HG02571 (cell line): ENCODE measurements around the gene GRIA3.
"Not testable (repeated sequence)": the region's sequence is repeated elsewhere in the genome, so short reads cannot be mapped to it uniquely, and the experiment has no call there.

Source experiments
- ATAC-seq: cut with Tn5 transposase; IDR thresholded peaks from one replicate; pipeline ENCODE4 v1.9.1; 2021; ENCODE audit warnings: mild to moderate bottlenecking, moderate library complexity; ENCODE audit not compliant: unreplicated experiment

The GRIA3 gene

GRCh38 chrX:123267220-123267619, 83.1 kb downstream of the GRIA3 start:
- ATAC-seq: no peak

GRCh38 chrX:123271902-123272301, 87.8 kb downstream of the GRIA3 start:
- no peak for ATAC-seq

DNA sequence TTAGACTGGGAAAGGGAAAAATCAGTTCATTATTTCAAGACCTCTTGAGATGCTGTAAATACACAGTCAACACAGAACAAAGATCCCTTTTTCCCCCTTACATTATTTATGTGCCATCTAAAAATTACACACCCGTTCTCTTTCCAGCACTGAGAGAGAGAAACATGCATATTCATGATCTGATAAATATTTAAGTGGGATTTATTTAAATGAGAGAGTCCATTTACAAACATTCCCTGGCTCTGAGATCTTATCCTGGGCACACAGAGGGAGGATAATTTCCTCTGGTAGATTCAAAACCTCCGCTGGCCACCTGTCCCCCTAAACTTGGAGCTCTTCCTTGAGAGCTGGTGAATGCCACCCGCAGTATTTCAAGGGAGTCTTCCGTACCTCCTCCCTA, 88.6 kb downstream of the GRIA3 start:
- ATAC-seq: no peak

DNA sequence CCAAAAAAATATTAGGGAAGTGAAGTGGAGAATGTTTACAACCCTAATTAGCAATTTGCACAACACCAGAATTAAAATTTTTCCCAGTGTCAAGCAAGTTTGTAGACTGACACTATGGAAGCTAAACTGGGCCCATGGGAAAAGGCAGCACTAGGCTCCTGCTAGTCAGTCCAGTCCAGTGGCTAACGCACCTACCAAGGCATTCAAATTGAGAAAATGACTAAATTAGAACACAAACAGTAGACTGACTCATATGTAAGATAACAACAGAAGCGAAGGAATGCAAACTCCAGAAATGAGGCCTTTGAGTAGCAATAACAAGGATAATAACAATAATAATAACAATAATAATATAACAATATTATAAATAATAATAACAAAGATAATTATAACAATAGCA, 90.7 kb downstream of the GRIA3 start:
- ATAC-seq: no peak

DNA sequence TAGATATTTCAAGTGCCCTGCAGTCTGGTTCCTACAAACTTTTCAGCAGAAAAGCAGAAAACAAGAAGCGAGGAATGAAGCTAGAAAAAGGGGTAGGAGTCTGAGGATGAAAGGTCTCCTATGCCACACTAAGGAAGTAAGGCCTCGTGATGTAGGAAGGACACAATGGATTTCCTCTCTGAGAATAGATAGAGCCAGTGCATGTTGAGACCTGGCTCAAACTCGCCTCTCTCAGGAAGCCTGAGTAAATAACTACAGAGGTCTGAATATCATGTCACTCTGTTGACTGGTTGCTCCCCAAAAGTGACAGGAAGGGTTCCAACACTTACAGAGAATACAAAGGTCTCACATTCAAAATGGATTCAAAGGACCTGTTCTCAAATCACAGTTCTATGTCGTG, 93.3 kb downstream of the GRIA3 start:
- no peak for ATAC-seq

DNA sequence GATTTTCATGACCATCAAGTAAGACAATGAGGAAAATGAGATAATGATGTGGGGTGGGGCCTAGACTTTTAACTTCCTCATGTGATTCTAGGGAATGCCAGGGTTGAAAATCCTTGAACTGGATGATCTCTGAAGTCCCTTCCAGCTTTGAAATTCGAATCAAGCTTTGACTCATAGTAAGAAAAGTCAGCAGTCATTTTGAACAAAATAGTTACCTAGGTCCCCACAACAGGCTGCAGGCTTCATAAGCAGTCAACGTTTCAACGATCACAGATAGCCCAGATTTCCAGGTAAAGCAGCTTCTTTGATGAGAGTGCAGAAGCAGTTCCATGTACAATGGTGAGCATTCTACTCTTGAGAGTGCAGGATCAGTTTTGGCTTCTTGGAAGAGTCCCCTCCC, 93.7 kb downstream of the GRIA3 start:
- ATAC-seq: no peak

- ATAC-seq: no peak
Measured at GRCh38 chrX:123282241-123282640, 98.2 kb downstream of the GRIA3 start.

DNA sequence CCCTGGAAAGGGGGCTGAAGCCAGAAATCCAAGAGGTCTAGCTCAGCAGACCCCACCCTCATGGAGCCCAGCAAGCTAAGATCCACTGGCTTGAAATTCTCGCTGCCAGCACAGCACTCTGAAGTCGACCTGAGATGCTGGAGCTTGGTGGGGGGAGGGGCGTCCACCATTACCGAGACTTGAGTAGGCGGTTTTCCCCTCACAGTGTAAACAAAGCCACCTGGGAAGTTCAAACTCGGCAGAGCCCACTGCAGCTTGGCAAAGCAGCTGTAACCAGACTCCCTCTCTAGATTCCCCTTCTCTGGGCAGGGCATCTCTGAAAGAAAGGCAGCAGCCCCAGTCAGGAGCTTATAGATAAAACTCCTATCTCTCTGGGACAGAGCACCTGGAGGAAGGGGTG, 99.3 kb downstream of the GRIA3 start:
- not testable (repeated sequence) for ATAC-seq

GRCh38 chrX:123291623-123292022, 107.5 kb downstream of the GRIA3 start:
- ATAC-seq: no peak

GRCh38 chrX:123298026-123298425, 113.9 kb downstream of the GRIA3 start:
- no peak for ATAC-seq

- ATAC-seq: no peak
Measured at GRCh38 chrX:123303429-123303828, 119.4 kb downstream of the GRIA3 start.

DNA sequence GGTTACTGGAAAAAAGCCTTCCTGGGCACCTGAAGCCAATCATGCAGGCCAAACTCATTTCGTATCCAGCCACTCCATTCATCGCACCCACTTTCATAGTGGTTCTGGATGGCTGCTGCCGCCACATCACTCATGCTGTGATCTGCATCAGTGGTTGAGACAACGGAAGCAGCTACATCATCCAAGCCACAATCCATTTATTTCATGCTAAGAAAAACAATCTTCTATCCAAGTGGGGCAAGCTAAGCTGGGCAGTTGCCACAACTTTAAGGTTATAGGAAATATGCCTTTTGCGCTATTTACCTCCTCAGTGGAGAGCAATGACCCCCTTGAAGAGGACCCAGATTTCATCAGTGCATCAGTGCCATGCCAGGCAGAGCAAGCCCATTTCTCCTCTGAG, 124.6 kb downstream of the GRIA3 start:
- no peak for ATAC-seq

GRCh38 chrX:123310112-123310511, 126.0 kb downstream of the GRIA3 start:
- no peak for ATAC-seq

- no peak for ATAC-seq
Measured at GRCh38 chrX:123311486-123311885, 127.4 kb downstream of the GRIA3 start.

GRCh38 chrX:123313486-123313885, 129.4 kb downstream of the GRIA3 start:
- no peak for ATAC-seq

- no peak for ATAC-seq
Measured at GRCh38 chrX:123320622-123321021, 136.5 kb downstream of the GRIA3 start.

DNA sequence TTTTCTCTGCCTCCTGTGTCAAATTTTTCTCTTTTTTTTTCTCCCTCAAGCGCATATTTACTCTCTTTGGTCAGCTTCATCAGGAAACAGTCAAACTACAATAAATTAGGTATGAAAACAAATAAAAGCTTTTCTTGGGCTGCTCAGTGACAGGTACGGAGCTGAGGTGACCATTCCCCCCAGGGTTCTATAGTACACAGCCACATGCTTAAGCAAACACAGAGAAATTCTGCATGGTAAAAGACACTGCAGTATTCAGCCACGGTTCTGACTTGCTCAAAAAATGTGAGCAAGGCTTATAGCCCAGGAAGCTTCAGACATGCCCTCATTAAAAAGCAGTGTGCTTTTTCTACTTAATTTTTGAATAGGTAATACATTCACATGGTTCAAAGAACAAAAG, 138.5 kb downstream of the GRIA3 start:
- no peak for ATAC-seq

DNA sequence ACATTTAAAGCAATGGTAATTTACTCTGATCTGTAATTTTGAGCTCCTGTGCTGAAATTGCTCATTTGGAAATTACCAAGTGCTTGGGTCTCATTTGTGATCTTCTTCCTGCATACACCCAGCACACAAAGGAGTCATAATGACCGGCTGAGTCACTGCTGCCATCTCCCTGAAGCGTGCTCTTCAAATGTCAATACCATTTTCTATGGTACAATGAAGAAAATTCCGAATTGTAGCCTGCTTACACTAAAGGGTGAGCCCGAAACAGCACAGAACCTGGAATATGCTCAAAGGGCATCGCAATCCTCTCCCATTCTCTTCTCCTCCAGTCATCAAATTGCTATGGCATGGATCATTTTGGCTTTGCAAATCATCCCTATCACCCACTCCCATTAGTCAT, 140.5 kb downstream of the GRIA3 start:
- ATAC-seq: peak; percentile 69

DNA sequence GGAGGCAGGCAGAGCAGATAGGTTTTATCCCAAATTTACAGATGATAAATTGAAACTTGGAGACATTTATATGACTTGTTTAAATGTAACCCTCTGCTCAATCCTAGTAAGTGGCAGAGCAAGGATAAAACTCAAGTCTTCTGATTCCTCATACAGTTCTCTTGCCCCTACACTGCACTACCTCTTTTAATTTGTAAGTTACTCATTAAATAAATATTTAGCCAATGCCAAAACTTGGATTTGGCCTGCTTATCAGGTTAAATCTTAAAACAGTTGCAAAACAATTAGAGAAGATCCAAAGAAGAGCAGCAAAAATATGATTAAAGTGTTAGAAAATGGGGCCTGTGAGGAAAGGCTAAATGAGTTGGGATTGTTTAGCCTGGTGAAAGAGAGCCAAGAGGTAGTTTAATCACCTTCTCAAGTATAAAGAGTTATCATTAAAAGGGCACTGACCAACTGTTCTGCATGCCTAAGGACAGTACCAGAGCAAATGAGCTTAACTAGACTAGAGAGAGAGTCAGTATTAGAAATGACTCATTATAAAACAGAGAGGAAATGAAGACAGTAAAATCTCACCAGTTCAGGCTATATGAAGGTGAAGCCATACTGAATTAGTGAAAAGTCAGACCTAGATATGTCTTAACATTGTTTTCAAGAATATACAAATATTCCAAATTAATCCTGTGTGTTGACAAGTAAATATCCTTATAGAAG, 146.3 kb downstream of the GRIA3 start:
- ATAC-seq: peak; percentile 86

DNA sequence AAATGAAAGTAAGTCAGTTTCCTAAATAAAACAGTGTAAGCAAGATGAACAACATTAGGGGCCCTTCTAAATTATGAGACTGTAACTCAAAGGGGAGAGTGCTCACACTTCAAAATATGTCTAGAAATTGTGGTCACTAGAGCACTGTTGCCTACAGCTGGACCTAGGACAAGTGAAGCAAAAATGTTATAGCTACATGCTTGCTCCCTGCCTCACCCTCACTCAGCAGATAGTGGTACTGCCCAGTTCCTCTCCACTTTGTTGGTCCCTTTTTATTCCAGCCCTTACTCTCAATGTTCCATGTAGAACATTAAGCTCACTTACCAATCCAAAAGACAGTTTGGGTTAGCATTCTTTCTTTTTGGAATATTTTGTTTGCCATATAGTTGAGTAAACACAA, 147.3 kb downstream of the GRIA3 start:
- ATAC-seq: no peak

GRCh38 chrX:123331859-123332258, 147.8 kb downstream of the GRIA3 start:
- ATAC-seq: no peak

- no peak for ATAC-seq
Measured at GRCh38 chrX:123336666-123337065, 152.6 kb downstream of the GRIA3 start.
